ENCODE results near the gene YEATS2.

DNA sequence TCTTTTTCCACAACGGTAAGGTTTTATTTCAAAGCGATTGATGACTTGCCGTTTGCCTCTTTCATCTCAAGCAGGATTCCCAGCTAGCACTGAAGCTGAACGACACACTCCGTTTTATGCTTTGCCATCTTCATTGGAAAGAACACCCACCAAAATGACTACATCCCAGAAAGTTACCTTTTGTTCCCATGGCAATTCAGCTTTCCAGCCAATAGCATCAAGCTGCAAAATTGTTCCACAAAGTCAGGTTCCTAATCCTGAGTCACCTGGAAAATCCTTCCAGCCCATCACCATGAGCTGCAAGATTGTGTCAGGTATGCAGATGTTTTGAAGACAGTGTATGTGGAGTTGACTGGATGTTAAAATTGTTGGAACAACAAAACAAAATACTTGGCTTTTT lies 56.5 kb downstream of the YEATS2 start:
- no peak for TF ChIP-seq CTCF (IDR thresholded peaks at IDR 0.05)
- TF ChIP-seq POLR2A (IDR thresholded peaks at IDR 0.05), result no peak
- TF ChIP-seq POLR2AphosphoS5 (IDR thresholded peaks at IDR 0.05; ENCODE audit: insufficient read depth in 1 of 2, low read depth in 1 of 2), result no peak
